K562 (cell line): Measurements from ENCODE around the gene ANKRD13D. TPM values are rescaled to one million over a fixed set of nuclear protein-coding genes. Genes with fewer than 3 reads are reported as not detected.
A peak's percentile ranks its signal among the peaks of the same experiment; 100 is the strongest.

Source experiments
- ARID4B ChIP-seq: sonication (generic); formaldehyde crosslinking; IDR thresholded peaks from 2 replicates; pipeline ENCODE4 v1.8.0; 2022; ENCODE audit warnings: mild to moderate bottlenecking, missing genetic modification reagents
- ATF1 ChIP-seq, 2 experiments: fragments of 450-650 bp in 1 of 2; IDR thresholded peaks; 2 replicates each; pipeline ENCODE4 v1.6.1; 2016; ENCODE audit warnings: missing compliant biosample characterization in 1 of 2, missing genetic modification characterization in 1 of 2
- CTBP1 ChIP-seq: fragments of 450-650 bp; IDR thresholded peaks from 2 replicates; pipeline ENCODE4 v1.6.1; 2016; ENCODE audit warnings: borderline replicate concordance
- ETS2 ChIP-seq: IDR thresholded peaks from 2 replicates; pipeline ENCODE4 v1.6.1; 2016; ENCODE audit warnings: borderline replicate concordance, missing genetic modification characterization, mild to moderate bottlenecking, moderate library complexity, missing compliant biosample characterization; ENCODE audit not compliant: poor library complexity, severe bottlenecking
- FOXK1 ChIP-seq: sonication (generic); formaldehyde crosslinking; IDR thresholded peaks from 2 replicates; pipeline ENCODE4 v1.8.0; 2022; ENCODE audit warnings: missing genetic modification reagents, mild to moderate bottlenecking, borderline replicate concordance
- JUND ChIP-seq, 2 experiments: IDR thresholded peaks; 2 replicates in 1 of 2; 3 replicates in 1 of 2; pipeline ENCODE4 v1.6.1; 2011; ENCODE audit warnings: borderline replicate concordance in 2 of 2, low read depth in 2 of 2, low read length in 2 of 2, improper control_type of control experiment in 1 of 2, missing biosample characterization in 1 of 2, missing genetic modification characterization in 1 of 2, missing genetic modification reagents in 1 of 2
- NUFIP1 ChIP-seq: fragments of 450-650 bp; IDR thresholded peaks from 2 replicates; pipeline ENCODE4 v1.6.1; 2018; ENCODE audit not compliant: partially characterized antibody
- POLR2H ChIP-seq: IDR thresholded peaks from 2 replicates; pipeline ENCODE4 v1.6.1; 2016; ENCODE audit warnings: missing genetic modification characterization, low read depth, mild to moderate bottlenecking, control low read depth, missing compliant biosample characterization, moderate library complexity
- SOX6 ChIP-seq: fragments of 450-650 bp; IDR thresholded peaks from 2 replicates; pipeline ENCODE4 v1.6.1; 2014; ENCODE audit warnings: mild to moderate bottlenecking
- TAF9B ChIP-seq: fragments of 450-650 bp; IDR thresholded peaks from 2 replicates; pipeline ENCODE4 v1.6.1; 2018; ENCODE audit warnings: mild to moderate bottlenecking; ENCODE audit not compliant: partially characterized antibody
- TARDBP ChIP-seq: fragments of 450-650 bp; IDR thresholded peaks from 2 replicates; pipeline ENCODE4 v1.6.1; 2016
- TOE1 ChIP-seq, 2 experiments: fragments of 450-650 bp in 1 of 2; sonication (generic) in 1 of 2; formaldehyde crosslinking in 1 of 2; IDR thresholded peaks; 2 replicates each; pipeline versions ENCODE4 v1.7.1 to v1.8.0; 2016 to 2022; ENCODE audit warnings: borderline replicate concordance in 2 of 2, mild to moderate bottlenecking in 2 of 2, antibody characterized with exemption in 1 of 2, inconsistent platforms in 1 of 2, low read depth in 1 of 2, missing genetic modification reagents in 1 of 2, moderate library complexity in 1 of 2
- ZFX ChIP-seq: sonication (generic); formaldehyde crosslinking; IDR thresholded peaks from 2 replicates; pipeline ENCODE4 v1.8.0; 2022; ENCODE audit warnings: mild to moderate bottlenecking, missing genetic modification reagents, moderate library complexity
- ZNF124 ChIP-seq: sonication (generic); formaldehyde crosslinking; IDR thresholded peaks from 2 replicates; pipeline ENCODE4 v1.8.1; 2022; ENCODE audit warnings: missing genetic modification reagents
- ZNF518B ChIP-seq: fragments of 250-450 bp; sonication (Bioruptor Pico); IDR thresholded peaks from 2 replicates; pipeline ENCODE4 v1.5.0; 2021; ENCODE audit warnings: mild to moderate bottlenecking, moderate library complexity
- ZNF766 ChIP-seq: fragments of 200-800 bp; sonication (Bioruptor generic); conservative IDR thresholded peaks from 2 replicates; pipeline ENCODE4 v1.6.1; 2016; ENCODE audit warnings: missing genetic modification characterization, missing compliant biosample characterization
- polyA plus RNA-seq, 8 experiments: library from polyadenylated mRNA; depleted of rRNA in 4 of 8; stranded (reverse) in 5 of 8; unstranded in 3 of 8; fragments of >200 nt; fragmentation: Nextera tagmentation in 2 of 8; fragmentation: Illumina TruSeq in 1 of 8; extraction: Ambion mirVana in 2 of 8; extraction: Trizol in 1 of 8; gene quantifications; 2 replicates each; pipeline versions ENCODE4 v1.2.1 to v1.2.3, GENCODE V29; 2011 to 2014; ENCODE audit warnings: inconsistent platforms in 1 of 8, missing spikeins in 1 of 8
- total RNA-seq, 7 experiments: library from RNA; depleted of rRNA in 6 of 7; stranded (reverse); fragments of >200 nt in 6 of 7; fragmentation: Illumina TruSeq in 2 of 7; extraction: Trizol in 2 of 7; gene quantifications; 2 replicates each; pipeline versions ENCODE4 v1.2.1 to v1.2.3, GENCODE V29; 2011 to 2021; ENCODE audit warnings: low replicate concordance in 1 of 7

The ANKRD13D gene
- total and polyA plus RNA-seq, 9 of the 15 experiments (the other 6 are each of a cell fraction or from before 2014, with no cell fraction given): 0.94 to 40.9 (median 22.4) TPM

GRCh38 chr11:67288452-67289225 is 464 bp upstream of the ANKRD13D start (continued):
- TF ChIP-seq JUND (IDR thresholded peaks at IDR 0.05; ENCODE audit: borderline replicate concordance, low read depth, low read length) (peak; percentile 56), JUND (tag; IDR thresholded peaks at IDR 0.05; ENCODE audit: borderline replicate concordance, low read depth, low read length) (peak; percentile 32; the same call in 1 of the 3 replicates), TARDBP (no peak), POLR2H (tag) (peak; percentile 79), ZNF124 (CRISPR knock-in tag) (no peak), ZNF766 (peak; percentile 2; the same call in 1 of the 2 replicates), ETS2 (tag) (no peak), TAF9B (peak; percentile 47), ZNF518B (CRISPR knock-in tag) (no peak), SOX6 (peak; percentile 48; the same call in 1 of the 2 replicates), TOE1 (IDR thresholded peaks at IDR 0.05; ENCODE audit: borderline replicate concordance) (peak; percentile 10), TOE1 (CRISPR knock-in tag; IDR thresholded peaks at IDR 0.05; ENCODE audit: borderline replicate concordance, low read depth) (0 out of 2 replicates have a peak, but pooled peaks have one; percentile 79), ATF1 (CRISPR knock-in tag; IDR thresholded peaks at IDR 0.05) (no peak), ATF1 (tag; IDR thresholded peaks at IDR 0.05) (peak; percentile 84), NUFIP1 (no peak), CTBP1 (peak; percentile 61), ARID4B (CRISPR knock-in tag) (peak; percentile 64; the same call in 1 of the 2 replicates), ZFX (CRISPR knock-in tag) (peak; percentile 83), FOXK1 (CRISPR knock-in tag) (no peak)
